ENCODE measurements around the gene ITGB7.

- TF ChIP-seq EZH2 (IDR thresholded peaks at IDR 0.05; ENCODE audit: borderline replicate concordance, low read depth, low read length, severe bottlenecking), result no peak
- no peak for TF ChIP-seq POLR2AphosphoS5 (IDR thresholded peaks at IDR 0.05; ENCODE audit: insufficient read depth, low read depth, low read length)
- TF ChIP-seq CTCF (IDR thresholded peaks at IDR 0.05; ENCODE audit: extremely low read depth in 1 of 2, insufficient read depth in 1 of 2, low read depth in 1 of 2, low read length in 2 of 2), result no peak
- no peak for TF ChIP-seq FOS (IDR thresholded peaks at IDR 0.05; ENCODE audit: borderline replicate concordance, insufficient read depth, low read length)
- no peak for TF ChIP-seq MAX (IDR thresholded peaks at IDR 0.05; ENCODE audit: insufficient read depth, insufficient read length)
- TF ChIP-seq POLR2A (IDR thresholded peaks at IDR 0.05; ENCODE audit: low read depth, low read length), result no peak
These were observed 5.4 kb downstream of the ITGB7 start for GRCh38 chr12:53201639-53202038.

Measured in endothelial cell of umbilical vein (primary cell).